Astrocyte (in vitro differentiated cells and primary cell): Measurements from ENCODE around the gene ALK. TPM values are rescaled to one million over a fixed set of nuclear protein-coding genes. Genes with fewer than 3 reads are reported as not detected.

Source experiments
- DNase-seq: peaks from one replicate; pipeline ENCODE4 v3.0.0-alpha.2; 2010; ENCODE audit warnings: low read depth
- FAIRE-seq: peaks from 2 replicates; lab custom pipeline; 2011; peaks lifted over from hg19 to GRCh38; lab: Jason Lieb, UNC
- H2AFZ ChIP-seq: 2 replicates; pipeline ENCODE4 v1.6.0; 2012; ENCODE audit warnings: low read depth, low read length, inconsistent platforms
- H3K27ac ChIP-seq: 2 replicates; pipeline ENCODE4 v1.5.1; 2011; ENCODE audit warnings: low read depth, low read length, inconsistent platforms
- H3K27me3 ChIP-seq: 2 replicates; pipeline ENCODE4 v1.6.0; 2011; ENCODE audit warnings: low read length, inconsistent platforms; ENCODE audit not compliant: insufficient read depth
- H3K36me3 ChIP-seq: 2 replicates; pipeline ENCODE4 v1.5.1; 2011; ENCODE audit warnings: low read length, inconsistent platforms; ENCODE audit not compliant: insufficient read depth
- H3K4me1 ChIP-seq: 2 replicates; pipeline ENCODE4 v1.5.1; 2011; ENCODE audit warnings: low read length, inconsistent platforms; ENCODE audit not compliant: insufficient read depth
- H3K4me2 ChIP-seq: 2 replicates; pipeline ENCODE4 v1.6.0; 2012; ENCODE audit warnings: low read length, inconsistent platforms
- H3K4me3 ChIP-seq: 2 replicates; pipeline ENCODE4 v1.5.1; 2011; ENCODE audit warnings: low read depth, mild to moderate bottlenecking, low read length, inconsistent platforms; ENCODE audit not compliant: insufficient read depth
- H3K79me2 ChIP-seq: 2 replicates; pipeline ENCODE4 v1.6.0; 2012; ENCODE audit warnings: mild to moderate bottlenecking, low read length, inconsistent platforms; ENCODE audit not compliant: insufficient read depth
- H3K9ac ChIP-seq: 2 replicates; pipeline ENCODE4 v1.6.0; 2012; ENCODE audit warnings: mild to moderate bottlenecking, low read length, inconsistent platforms
- H3K9me3 ChIP-seq: 2 replicates; pipeline ENCODE4 v1.5.1; 2012; ENCODE audit warnings: low read depth, mild to moderate bottlenecking, low read length, inconsistent platforms; ENCODE audit not compliant: insufficient read depth
- H4K20me1 ChIP-seq: 2 replicates; pipeline ENCODE4 v1.6.0; 2012; ENCODE audit warnings: low read length, inconsistent platforms; ENCODE audit not compliant: insufficient read depth
- H3K27ac Mint-ChIP-seq: one replicate; pipeline ENCODE4 v1.8.0; 2021; ENCODE audit warnings: mild to moderate bottlenecking, mixed read lengths; ENCODE audit not compliant: unreplicated experiment
- H3K27me3 Mint-ChIP-seq: one replicate; pipeline ENCODE4 v1.8.0; 2021; ENCODE audit warnings: low read depth, mixed read lengths; ENCODE audit not compliant: unreplicated experiment
- H3K36me3 Mint-ChIP-seq: one replicate; pipeline ENCODE4 v1.8.0; 2021; ENCODE audit warnings: low read depth, mixed read lengths; ENCODE audit not compliant: unreplicated experiment
- H3K4me1 Mint-ChIP-seq: one replicate; pipeline ENCODE4 v1.8.0; 2021; ENCODE audit warnings: low read depth, mixed read lengths; ENCODE audit not compliant: unreplicated experiment
- H3K4me3 Mint-ChIP-seq: one replicate; pipeline ENCODE4 v1.8.0; 2021; ENCODE audit warnings: mild to moderate bottlenecking, moderate library complexity, mixed read lengths; ENCODE audit not compliant: unreplicated experiment
- H3K9me3 Mint-ChIP-seq: one replicate; pipeline ENCODE4 v1.8.0; 2021; ENCODE audit warnings: mild to moderate bottlenecking, mixed read lengths; ENCODE audit not compliant: unreplicated experiment
- EZH2 ChIP-seq: IDR thresholded peaks from 2 replicates; pipeline ENCODE4 v1.6.1; 2012; ENCODE audit warnings: mild to moderate bottlenecking, low read length, inconsistent platforms; ENCODE audit not compliant: insufficient read depth
- total RNA-seq: library from RNA; stranded (reverse); gene quantifications from 2 replicates; pipeline ENCODE4 v1.2.1, GENCODE V29; 2021
- TF ChIP-seq, protein P1 (sequence below): IDR thresholded peaks from 2 replicates; pipeline ENCODE4 v1.5.1; 2011; ENCODE audit warnings: low read depth, mild to moderate bottlenecking, inconsistent platforms, low read length, moderate library complexity; ENCODE audit not compliant: insufficient read depth

Gene ALK
- total RNA-seq, 1 donor from 2014 or later: 0.16 TPM

DNA sequence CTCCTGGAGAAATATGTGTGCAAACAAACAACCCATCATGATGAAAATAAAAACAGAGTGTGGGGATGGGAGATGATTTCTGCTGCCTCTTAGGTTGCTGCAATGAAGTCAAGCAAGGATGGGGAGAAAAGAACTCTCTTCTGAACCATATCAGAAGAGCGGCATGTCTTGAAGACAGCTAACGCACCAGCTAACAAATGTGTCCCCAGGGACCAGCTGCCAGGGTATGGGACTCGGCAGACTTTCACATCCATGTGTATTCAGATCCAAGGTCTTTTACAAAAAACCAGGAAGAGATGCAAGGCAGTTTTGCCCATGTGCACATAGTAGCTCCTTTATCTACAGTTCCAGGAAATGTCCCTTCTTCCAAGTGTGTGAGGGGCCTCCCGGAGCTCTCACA, 680.8 kb downstream of the ALK start:
- TF ChIP-seq, protein P1, sequence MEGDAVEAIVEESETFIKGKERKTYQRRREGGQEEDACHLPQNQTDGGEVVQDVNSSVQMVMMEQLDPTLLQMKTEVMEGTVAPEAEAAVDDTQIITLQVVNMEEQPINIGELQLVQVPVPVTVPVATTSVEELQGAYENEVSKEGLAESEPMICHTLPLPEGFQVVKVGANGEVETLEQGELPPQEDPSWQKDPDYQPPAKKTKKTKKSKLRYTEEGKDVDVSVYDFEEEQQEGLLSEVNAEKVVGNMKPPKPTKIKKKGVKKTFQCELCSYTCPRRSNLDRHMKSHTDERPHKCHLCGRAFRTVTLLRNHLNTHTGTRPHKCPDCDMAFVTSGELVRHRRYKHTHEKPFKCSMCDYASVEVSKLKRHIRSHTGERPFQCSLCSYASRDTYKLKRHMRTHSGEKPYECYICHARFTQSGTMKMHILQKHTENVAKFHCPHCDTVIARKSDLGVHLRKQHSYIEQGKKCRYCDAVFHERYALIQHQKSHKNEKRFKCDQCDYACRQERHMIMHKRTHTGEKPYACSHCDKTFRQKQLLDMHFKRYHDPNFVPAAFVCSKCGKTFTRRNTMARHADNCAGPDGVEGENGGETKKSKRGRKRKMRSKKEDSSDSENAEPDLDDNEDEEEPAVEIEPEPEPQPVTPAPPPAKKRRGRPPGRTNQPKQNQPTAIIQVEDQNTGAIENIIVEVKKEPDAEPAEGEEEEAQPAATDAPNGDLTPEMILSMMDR: no peak
- TF ChIP-seq EZH2: no peak
- Histone ChIP-seq H3K27me3 (peaks cover 9% of the 10 kb centered on the region), H2AFZ (no peak overlapping the region), H4K20me1 (no peaks in the 10 kb centered on the region), H3K79me2 (no peaks in the 10 kb centered on the region), H3K36me3 (no peaks in the 10 kb centered on the region), H3K4me1 (no peaks in the 10 kb centered on the region), H3K27ac (no peak overlapping the region), H3K9me3 (no peaks in the 10 kb centered on the region), H3K4me3 (no peak overlapping the region), H3K9ac (no peak overlapping the region), H3K4me2 (no peak overlapping the region)
- H3K36me3 Mint-ChIP-seq: no peaks in the 10 kb centered on the region
- FAIRE-seq (no peak), DNase-seq (no peak)
- H3K4me1 Mint-ChIP-seq: no peaks in the 10 kb centered on the region
- H3K27ac Mint-ChIP-seq: no peak overlapping the region
- no peak overlapping the region for H3K4me3 Mint-ChIP-seq
- peaks cover 50% of the 10 kb centered on the region for H3K27me3 Mint-ChIP-seq
- H3K9me3 Mint-ChIP-seq: no peaks in the 10 kb centered on the region

DNA sequence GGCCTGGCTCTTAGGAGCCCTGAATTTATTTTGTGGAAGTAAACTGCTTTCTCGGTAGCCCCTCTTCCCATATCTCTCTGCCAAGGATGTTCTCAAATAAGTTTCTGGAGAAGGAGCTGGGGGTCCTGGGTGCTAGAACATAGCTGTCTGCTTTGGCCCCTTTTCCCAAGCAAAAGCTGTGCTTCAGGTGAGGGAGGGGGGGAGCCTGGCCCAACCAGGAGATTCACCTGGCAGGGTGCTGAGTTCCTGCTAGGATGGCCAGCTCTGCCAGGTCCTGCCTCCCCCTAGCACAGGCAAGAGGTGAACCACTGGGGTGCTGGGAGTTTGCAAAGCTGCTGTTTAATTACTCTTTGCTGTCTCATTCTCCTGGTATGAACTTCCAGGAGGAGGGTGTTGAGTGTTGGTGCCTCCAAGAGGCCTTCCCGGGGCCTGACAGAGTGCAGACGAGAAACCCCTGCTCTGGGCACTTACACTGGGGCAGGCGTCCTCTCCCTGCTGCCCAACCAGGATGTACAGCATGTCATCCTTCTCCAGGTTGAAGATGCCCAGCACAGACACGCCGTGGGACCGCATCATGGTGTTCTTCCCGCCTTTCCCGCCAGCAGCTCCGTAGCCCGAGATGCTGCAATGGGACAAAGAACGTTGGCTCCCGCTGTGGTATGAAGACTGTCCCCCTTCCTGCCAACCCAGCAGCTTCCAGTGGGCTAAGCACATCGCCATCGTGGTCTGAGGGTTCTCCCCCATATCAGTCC, 682.0 kb downstream of the ALK start:
- Histone ChIP-seq H3K4me3 (no peak overlapping the region), H3K9me3 (no peaks in the 10 kb centered on the region), H4K20me1 (no peaks in the 10 kb centered on the region), H3K4me1 (no peaks in the 10 kb centered on the region), H3K9ac (no peak overlapping the region), H3K4me2 (no peak overlapping the region), H3K36me3 (no peaks in the 10 kb centered on the region), H3K27ac (no peak overlapping the region), H3K27me3 (peaks cover 9% of the 10 kb centered on the region), H3K79me2 (no peaks in the 10 kb centered on the region), H2AFZ (no peak overlapping the region)
- Mint-ChIP-seq H3K4me3 (no peak overlapping the region), H3K27me3 (peaks cover 62% of the 10 kb centered on the region), H3K9me3 (no peaks in the 10 kb centered on the region), H3K4me1 (no peaks in the 10 kb centered on the region), H3K36me3 (no peaks in the 10 kb centered on the region), H3K27ac (no peak overlapping the region)
- no peak for DNase-seq
- no peak for FAIRE-seq
- no peak for TF ChIP-seq EZH2
- TF ChIP-seq, protein P1: no peak

DNA sequence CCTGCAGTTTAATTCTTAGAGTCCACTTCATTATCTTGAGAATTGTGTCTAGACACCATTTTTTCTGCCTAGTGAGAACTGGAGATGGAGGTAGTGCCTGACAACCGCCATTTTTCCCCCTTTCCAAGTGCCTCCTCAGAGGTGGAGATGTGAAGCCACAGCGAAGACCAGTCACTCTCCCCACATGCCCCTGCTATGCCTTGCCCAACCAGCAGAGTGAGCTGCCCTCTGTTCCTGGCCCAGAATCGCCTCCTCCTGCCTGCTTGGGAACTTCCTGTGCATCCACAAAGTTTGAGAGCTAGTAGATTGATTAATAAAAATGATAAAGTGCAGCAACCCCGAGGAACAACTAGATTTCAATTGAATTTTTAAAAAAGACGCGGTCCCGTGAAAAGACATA, 682.9 kb downstream of the ALK start:
- Histone ChIP-seq H3K4me3 (no peak overlapping the region), H3K4me2 (no peak overlapping the region), H3K36me3 (no peaks in the 10 kb centered on the region), H3K79me2 (no peaks in the 10 kb centered on the region), H3K27ac (no peak overlapping the region), H4K20me1 (no peaks in the 10 kb centered on the region), H3K9me3 (no peaks in the 10 kb centered on the region), H3K4me1 (no peaks in the 10 kb centered on the region), H3K9ac (no peak overlapping the region), H2AFZ (no peak overlapping the region), H3K27me3 (peaks cover 17% of the 10 kb centered on the region)
- no peak for TF ChIP-seq EZH2
- TF ChIP-seq, protein P1: peak; percentile 52
- no peak for DNase-seq
- no peak overlapping the region for H3K4me3 Mint-ChIP-seq
- H3K27ac Mint-ChIP-seq: peak overlapping the region; percentile 26
- FAIRE-seq: no peak
- H3K9me3 Mint-ChIP-seq: peaks cover 4% of the 10 kb centered on the region
- no peaks in the 10 kb centered on the region for H3K4me1 Mint-ChIP-seq
- H3K36me3 Mint-ChIP-seq: no peaks in the 10 kb centered on the region
- H3K27me3 Mint-ChIP-seq: peaks cover 61% of the 10 kb centered on the region
